Activated naive CD8-positive, alpha-beta T cell treated with anti-CD3 and anti-CD28 coated beads, Interleukin-2, amount 10 ng/mL, durations not matched to agents 7 days and 5 days (primary cell): ENCODE results near the gene IL9. TPM values are rescaled to one million over a fixed set of nuclear protein-coding genes. Genes with fewer than 3 reads are reported as not detected.

ENCODE experiments used
- ATAC-seq: fragments of 150-1000 bp; cut with Tn5 transposase; one replicate; pipeline ENCODE4 v1.10.0; 2021; ENCODE audit warnings: low read depth, moderate library complexity
- POLR2A ChIA-PET: fragments of 350-600 bp; sonication (Branson Sonifier 250); formaldehyde crosslinking; loops from one replicate; lab custom pipeline; 2021; ENCODE audit warnings: antibody characterized with exemption; lab: Charles Lee
- DNase-seq: peaks from one replicate; pipeline ENCODE4 v3.0.0; 2021
- H3K27ac Mint-ChIP-seq: one replicate; pipeline ENCODE4 v1.8.0; 2022; ENCODE audit warnings: mild to moderate bottlenecking, mixed read lengths
- H3K27me3 Mint-ChIP-seq: one replicate; pipeline ENCODE4 v1.8.0; 2022; ENCODE audit warnings: mild to moderate bottlenecking, moderate library complexity, mixed read lengths
- H3K36me3 Mint-ChIP-seq: one replicate; pipeline ENCODE4 v1.8.0; 2021; ENCODE audit warnings: mild to moderate bottlenecking, mixed read lengths
- H3K4me1 Mint-ChIP-seq: one replicate; pipeline ENCODE4 v1.8.0; 2021; ENCODE audit warnings: mixed read lengths
- H3K4me3 Mint-ChIP-seq: one replicate; pipeline ENCODE4 v1.8.0; 2022; ENCODE audit warnings: mild to moderate bottlenecking, moderate library complexity, mixed read lengths
- H3K9me3 Mint-ChIP-seq: one replicate; pipeline ENCODE4 v1.8.0; 2021; ENCODE audit warnings: mixed read lengths
- total RNA-seq, 2 experiments: library from RNA; stranded (reverse); gene quantifications; one replicate each; pipeline ENCODE4 v1.2.3, GENCODE V29; 2021

IL9 gene
- total RNA-seq, 2 experiments from 2014 or later: not detected

DNA sequence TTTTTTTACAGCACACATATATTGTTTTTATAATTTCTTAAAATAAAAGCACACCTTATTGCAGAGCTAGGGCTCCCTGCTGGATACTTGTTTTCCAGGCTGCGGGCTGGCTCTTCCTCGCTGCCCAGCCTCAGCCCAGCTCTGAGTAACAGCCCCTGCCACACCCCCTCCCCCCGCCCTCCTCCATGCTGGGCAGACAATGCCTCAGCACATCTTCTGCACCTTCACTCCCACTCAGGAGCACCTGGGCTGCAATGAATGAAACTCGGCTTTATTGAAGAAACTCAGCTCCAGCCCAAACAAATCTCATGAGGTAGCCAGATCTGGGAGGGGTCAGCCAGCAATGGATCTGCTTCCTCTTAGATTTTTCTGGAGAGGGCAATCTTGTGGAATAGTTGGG lies 9.5 kb downstream of the IL9 start:
- H3K9me3 Mint-ChIP-seq: no peaks in the 10 kb centered on the region
- peaks cover 8% of the 10 kb centered on the region for H3K4me1 Mint-ChIP-seq
- H3K36me3 Mint-ChIP-seq: no peaks in the 10 kb centered on the region
- POLR2A ChIA-PET: no interaction called here
- DNase-seq (no peak), ATAC-seq (no peak)
- H3K27ac Mint-ChIP-seq: no peak overlapping the region
- H3K4me3 Mint-ChIP-seq: no peak overlapping the region
- H3K27me3 Mint-ChIP-seq: peaks cover 6% of the 10 kb centered on the region

DNA sequence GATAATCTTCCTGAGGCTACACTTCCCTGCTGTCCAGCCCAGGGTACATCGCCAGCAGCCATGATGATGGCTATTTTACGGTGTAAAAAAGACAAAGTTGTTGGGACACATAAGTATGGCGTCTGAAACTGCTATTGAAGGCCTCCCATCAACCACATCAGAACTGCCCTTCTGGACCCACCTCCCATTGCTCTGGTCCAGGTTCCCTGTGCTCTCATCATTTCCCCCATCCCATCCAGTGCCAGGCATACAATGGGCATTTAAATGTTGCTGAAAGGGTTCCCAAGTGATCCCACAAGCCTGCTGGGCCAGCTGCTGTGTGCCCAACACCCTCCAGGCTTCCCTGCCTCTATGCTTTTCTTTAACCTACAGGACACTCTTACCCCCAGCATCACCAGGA lies 10.6 kb downstream of the IL9 start:
- DNase-seq (no peak), ATAC-seq (no peak)
- peaks cover 4% of the 10 kb centered on the region for H3K4me1 Mint-ChIP-seq
- no peak overlapping the region for H3K27ac Mint-ChIP-seq
- POLR2A ChIA-PET: no interaction called here
- no peak overlapping the region for H3K4me3 Mint-ChIP-seq
- peaks cover 4% of the 10 kb centered on the region for H3K27me3 Mint-ChIP-seq
- H3K36me3 Mint-ChIP-seq: no peaks in the 10 kb centered on the region
- no peaks in the 10 kb centered on the region for H3K9me3 Mint-ChIP-seq

DNA sequence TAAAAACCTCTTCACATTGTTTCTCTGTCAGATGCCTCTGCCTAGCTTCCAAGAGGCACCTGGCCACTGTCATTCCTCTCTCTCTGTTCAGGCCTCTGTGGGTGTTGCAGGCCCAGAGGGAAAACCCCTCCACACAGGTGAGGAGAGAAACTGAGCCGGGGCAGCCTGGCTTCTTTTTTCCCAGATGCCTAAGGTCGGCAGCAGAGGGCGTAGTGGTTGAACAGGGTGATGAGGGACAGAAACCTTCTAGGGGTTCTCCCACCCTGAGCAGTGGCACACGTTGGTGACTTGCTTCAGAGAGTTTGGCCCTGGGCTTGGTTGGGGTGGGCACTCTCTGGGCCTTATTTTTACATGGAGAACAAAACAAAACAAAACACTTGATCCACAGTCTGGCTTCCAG lies 12.2 kb downstream of the IL9 start:
- ATAC-seq (no peak), DNase-seq (no peak)
- peaks cover 4% of the 10 kb centered on the region for H3K4me1 Mint-ChIP-seq
- peaks cover 6% of the 10 kb centered on the region for H3K27me3 Mint-ChIP-seq
- H3K36me3 Mint-ChIP-seq: no peaks in the 10 kb centered on the region
- H3K4me3 Mint-ChIP-seq: no peak overlapping the region
- no peaks in the 10 kb centered on the region for H3K9me3 Mint-ChIP-seq
- POLR2A ChIA-PET: no interaction called here
- H3K27ac Mint-ChIP-seq: no peak overlapping the region

DNA sequence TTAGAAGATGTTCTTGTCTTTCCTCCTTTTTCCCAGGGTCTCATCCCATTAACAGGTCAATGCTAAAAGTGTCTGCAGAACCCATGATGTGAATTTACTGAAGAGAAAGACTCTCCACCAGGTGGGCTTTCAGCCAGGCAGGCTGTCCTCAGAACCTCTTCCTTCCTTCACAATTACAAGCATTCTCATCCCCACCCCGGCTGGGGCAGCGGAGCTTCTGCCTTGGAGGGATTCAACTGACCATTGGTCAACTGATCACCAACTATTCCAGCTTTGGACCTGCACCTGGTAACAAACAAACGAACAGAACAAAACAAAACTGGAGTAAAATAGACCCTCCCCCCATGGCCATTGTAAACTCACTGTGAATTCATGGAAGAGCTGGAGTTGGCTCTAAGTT lies 12.6 kb downstream of the IL9 start:
- Mint-ChIP-seq H3K27ac (no peak overlapping the region), H3K27me3 (peaks cover 6% of the 10 kb centered on the region), H3K4me1 (peaks cover 4% of the 10 kb centered on the region), H3K4me3 (no peak overlapping the region), H3K36me3 (no peaks in the 10 kb centered on the region), H3K9me3 (no peaks in the 10 kb centered on the region)
- DNase-seq (no peak), ATAC-seq (no peak)
- POLR2A ChIA-PET: no interaction called here

DNA sequence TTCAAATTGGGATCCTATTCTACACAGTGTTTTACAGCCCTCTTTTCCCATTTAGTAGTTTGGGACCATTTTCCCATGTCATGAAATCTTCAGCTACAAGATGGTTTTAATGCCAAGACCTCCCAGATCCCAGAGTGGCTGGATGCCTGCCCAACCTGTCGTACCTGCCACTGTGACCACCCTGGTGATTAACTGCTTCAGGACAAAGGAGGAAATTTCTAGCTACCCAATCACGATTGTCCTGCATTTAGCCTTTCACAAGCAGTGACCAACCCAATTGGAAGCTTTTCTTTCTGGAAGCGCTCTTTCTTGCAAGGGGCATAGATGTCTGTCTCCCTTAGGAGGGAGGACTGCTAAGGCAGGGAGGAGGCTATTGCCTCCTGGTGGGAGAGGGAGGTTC lies 13.8 kb downstream of the IL9 start:
- ATAC-seq: no peak
- Mint-ChIP-seq H3K4me1 (no peaks in the 10 kb centered on the region), H3K9me3 (no peaks in the 10 kb centered on the region), H3K27ac (no peak overlapping the region), H3K4me3 (no peak overlapping the region), H3K36me3 (no peaks in the 10 kb centered on the region), H3K27me3 (peaks cover 6% of the 10 kb centered on the region)
- DNase-seq: no peak
- POLR2A ChIA-PET: no interaction called here

DNA sequence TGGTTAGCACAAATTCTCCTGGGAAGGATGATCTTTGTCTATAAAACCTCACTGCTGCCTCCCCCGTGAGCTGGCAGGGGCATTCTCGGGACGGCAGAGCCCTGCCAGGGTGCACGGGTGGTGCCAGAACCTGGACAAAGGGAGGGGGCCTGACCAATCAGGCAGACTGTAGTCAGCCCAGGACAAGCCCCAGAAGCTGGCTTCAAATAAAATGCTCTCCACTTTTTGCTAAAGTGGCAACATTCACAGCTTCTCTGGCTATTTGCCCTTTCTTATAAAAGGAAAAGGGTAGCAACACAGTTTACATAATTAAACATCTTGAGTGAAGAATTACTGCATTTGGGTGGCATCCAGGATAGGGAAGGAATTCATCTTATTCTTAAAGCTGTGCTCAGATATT lies 14.4 kb downstream of the IL9 start:
- Mint-ChIP-seq H3K4me3 (no peak overlapping the region), H3K36me3 (no peaks in the 10 kb centered on the region), H3K27me3 (peaks cover 6% of the 10 kb centered on the region), H3K9me3 (no peaks in the 10 kb centered on the region), H3K4me1 (no peaks in the 10 kb centered on the region), H3K27ac (no peak overlapping the region)
- POLR2A ChIA-PET: no interaction called here
- DNase-seq: no peak
- no peak for ATAC-seq

DNA sequence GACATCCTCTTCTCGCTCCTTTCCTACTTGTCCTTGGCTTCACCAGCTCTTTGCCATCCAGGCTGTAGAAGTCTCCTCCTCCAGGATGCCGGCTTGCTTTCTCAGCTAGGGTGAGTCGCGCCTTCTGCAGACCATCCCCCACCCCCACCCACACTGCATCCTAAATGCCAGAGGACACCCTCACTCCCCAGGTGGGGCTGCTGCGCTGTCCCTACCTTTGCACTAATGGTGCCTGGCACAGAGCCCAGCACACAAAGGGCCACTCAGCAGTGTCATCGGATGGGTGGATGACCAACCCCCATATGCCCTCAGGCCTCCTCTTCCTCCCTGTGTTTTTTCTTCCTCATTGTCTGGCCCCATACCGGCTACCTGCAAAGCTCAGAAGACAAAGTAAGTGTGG lies 14.8 kb downstream of the IL9 start:
- H3K9me3 Mint-ChIP-seq: no peaks in the 10 kb centered on the region
- POLR2A ChIA-PET: no interaction called here
- no peak overlapping the region for H3K4me3 Mint-ChIP-seq
- H3K36me3 Mint-ChIP-seq: no peaks in the 10 kb centered on the region
- DNase-seq (no peak), ATAC-seq (no peak)
- H3K27me3 Mint-ChIP-seq: peaks cover 6% of the 10 kb centered on the region
- no peaks in the 10 kb centered on the region for H3K4me1 Mint-ChIP-seq
- H3K27ac Mint-ChIP-seq: no peak overlapping the region

DNA sequence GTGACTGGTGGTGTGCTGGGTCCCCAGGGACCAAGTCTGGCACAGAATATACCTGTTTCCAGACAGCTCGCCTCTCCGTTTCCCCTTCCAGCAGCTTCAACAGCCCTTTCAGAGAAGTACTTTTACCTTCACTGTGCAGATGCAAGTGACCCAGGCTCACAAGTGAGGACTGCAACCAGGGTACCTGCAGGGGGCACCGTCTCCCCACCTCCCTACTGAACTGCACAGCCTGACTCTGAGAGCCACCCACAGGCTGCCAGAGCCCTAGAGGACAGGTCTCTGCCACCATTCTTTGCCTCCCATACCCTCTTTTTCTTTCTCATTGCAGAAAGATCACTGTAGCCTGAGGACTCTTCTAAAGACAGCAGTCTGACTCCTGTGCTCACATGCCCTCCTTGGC lies 15.4 kb downstream of the IL9 start:
- ATAC-seq (no peak), DNase-seq (no peak)
- H3K27me3 Mint-ChIP-seq: peaks cover 6% of the 10 kb centered on the region
- no peaks in the 10 kb centered on the region for H3K36me3 Mint-ChIP-seq
- H3K27ac Mint-ChIP-seq: no peak overlapping the region
- no peaks in the 10 kb centered on the region for H3K4me1 Mint-ChIP-seq
- no peak overlapping the region for H3K4me3 Mint-ChIP-seq
- no peaks in the 10 kb centered on the region for H3K9me3 Mint-ChIP-seq
- POLR2A ChIA-PET: no interaction called here

DNA sequence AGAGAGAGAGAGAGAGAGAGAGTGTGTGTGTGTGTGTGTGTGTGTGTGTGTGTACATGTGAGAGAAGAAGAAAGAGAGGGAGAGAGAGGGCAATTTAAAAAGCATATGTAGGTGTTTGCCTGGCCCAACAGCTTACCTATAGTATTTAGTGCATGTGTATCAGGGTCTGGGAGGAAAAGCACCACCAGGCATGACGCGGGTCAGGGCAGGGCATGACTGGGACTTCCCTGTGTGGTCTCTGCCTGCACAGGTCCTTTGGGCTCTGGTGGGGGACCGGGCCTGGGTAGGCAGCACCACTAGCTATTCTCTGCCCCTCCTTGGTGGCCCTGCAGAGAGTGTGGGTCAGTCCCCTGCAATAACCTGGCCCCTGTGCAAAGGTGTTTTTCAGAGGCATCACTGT lies 16.1 kb downstream of the IL9 start:
- H3K27ac Mint-ChIP-seq: no peak overlapping the region
- DNase-seq (no peak), ATAC-seq (no peak)
- no peaks in the 10 kb centered on the region for H3K9me3 Mint-ChIP-seq
- H3K36me3 Mint-ChIP-seq: no peaks in the 10 kb centered on the region
- POLR2A ChIA-PET: no interaction called here
- H3K4me3 Mint-ChIP-seq: no peak overlapping the region
- H3K4me1 Mint-ChIP-seq: no peaks in the 10 kb centered on the region
- H3K27me3 Mint-ChIP-seq: peaks cover 4% of the 10 kb centered on the region

DNA sequence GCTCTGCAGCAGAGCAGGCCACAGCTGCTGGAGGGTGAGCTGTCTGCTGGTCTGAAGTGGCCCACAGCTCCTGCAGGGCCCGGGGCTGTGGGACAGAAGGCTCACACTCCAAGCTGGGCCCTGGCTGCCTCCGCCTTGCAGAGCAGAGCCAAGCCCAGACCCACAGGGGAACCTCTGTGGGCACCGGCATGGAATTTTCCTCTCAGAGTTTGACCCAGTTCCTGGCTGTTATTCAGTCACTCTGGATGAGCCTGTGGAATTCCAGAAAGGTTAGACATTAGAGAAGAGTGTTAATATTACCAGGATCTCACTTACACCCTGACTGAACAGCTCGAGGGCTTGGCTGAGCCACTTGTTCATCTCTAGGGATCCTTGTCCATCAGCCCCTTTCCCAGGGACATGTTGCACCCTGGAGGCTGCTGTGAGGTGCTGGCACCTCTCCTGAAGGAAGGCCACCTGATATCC lies 17.5 kb downstream of the IL9 start:
- Mint-ChIP-seq H3K27me3 (peaks cover 4% of the 10 kb centered on the region), H3K4me1 (no peaks in the 10 kb centered on the region), H3K4me3 (no peak overlapping the region), H3K9me3 (no peaks in the 10 kb centered on the region), H3K27ac (no peak overlapping the region), H3K36me3 (no peaks in the 10 kb centered on the region)
- POLR2A ChIA-PET: no interaction called here
- DNase-seq (no peak), ATAC-seq (no peak)

DNA sequence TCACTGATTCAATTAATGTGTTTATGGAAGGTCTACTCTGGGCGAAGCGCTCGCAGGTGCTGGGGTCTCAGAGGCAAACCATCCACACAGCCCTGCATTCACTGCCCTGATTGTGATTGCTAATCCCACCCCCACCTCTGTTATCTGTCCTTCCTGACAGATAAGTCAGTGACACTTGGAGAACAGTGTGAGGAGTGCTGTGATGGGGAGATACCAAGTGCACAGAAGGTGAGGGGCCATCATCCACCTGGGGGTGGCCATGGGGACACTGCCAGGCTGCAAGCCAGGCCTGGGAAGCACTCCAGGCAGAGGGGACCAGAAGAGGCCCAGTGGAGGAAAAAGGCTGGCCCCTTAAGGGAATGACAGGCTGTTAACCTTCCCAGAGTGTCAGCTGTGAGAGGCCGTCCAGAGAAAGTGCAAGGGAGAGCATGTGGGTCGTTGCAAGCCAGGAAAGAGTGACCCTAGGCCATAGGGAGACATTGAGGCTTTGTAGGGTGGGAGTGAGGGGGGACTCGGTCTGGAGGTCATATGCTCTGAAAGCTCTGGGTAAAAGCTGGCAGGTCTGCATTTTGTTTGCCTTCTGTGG lies 18.0 kb downstream of the IL9 start:
- no peak for ATAC-seq
- no peak for DNase-seq
- Mint-ChIP-seq H3K4me1 (no peaks in the 10 kb centered on the region), H3K27ac (no peak overlapping the region), H3K4me3 (no peak overlapping the region), H3K36me3 (no peaks in the 10 kb centered on the region), H3K9me3 (no peaks in the 10 kb centered on the region), H3K27me3 (peaks cover 4% of the 10 kb centered on the region)
- POLR2A ChIA-PET: no interaction called here

DNA sequence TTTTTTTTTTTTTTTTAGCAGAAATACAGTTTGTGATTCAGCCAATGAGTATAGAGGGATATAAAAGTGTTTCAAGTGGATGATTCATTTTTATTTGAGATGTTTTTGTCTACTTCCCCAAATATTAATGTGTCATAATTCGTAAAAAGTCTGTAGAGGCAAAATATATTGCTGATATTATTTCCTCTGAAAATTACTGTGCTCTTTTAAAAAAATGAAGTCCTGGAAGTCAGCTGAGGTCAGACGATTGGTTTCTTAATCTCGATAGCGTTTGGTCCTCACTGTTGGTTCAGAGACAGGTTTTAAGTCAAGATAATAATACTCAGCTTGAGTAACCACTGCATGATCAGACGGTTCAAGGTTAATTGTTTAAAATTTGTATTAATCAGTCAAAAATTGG lies 19.5 kb downstream of the IL9 start:
- POLR2A ChIA-PET: no interaction called here
- no peak for ATAC-seq
- Mint-ChIP-seq H3K36me3 (no peaks in the 10 kb centered on the region), H3K27me3 (peaks cover 4% of the 10 kb centered on the region), H3K4me1 (no peaks in the 10 kb centered on the region), H3K27ac (no peak overlapping the region), H3K9me3 (no peaks in the 10 kb centered on the region), H3K4me3 (no peak overlapping the region)
- DNase-seq: no peak

DNA sequence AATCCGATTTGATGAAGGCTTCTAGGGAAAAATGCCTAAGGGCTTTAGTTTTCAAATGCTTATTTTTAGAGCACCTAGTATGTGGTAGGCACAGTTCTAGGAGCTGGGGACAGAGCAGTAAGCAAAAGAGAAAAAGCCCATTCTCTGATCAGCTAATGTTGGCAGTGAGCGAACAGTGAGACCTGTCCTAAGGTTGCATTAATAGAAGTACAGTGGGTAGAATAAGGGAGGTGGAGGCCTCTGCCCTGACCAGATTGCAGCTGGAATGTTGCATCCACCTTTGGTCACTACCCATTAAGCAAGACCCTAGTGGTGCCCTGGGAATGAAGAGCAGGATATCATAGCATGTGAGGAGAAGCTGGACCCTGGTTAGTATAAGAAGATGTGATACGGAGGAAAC lies 20.1 kb downstream of the IL9 start:
- POLR2A ChIA-PET: no interaction called here
- Mint-ChIP-seq H3K4me1 (no peaks in the 10 kb centered on the region), H3K4me3 (no peak overlapping the region)

DNA sequence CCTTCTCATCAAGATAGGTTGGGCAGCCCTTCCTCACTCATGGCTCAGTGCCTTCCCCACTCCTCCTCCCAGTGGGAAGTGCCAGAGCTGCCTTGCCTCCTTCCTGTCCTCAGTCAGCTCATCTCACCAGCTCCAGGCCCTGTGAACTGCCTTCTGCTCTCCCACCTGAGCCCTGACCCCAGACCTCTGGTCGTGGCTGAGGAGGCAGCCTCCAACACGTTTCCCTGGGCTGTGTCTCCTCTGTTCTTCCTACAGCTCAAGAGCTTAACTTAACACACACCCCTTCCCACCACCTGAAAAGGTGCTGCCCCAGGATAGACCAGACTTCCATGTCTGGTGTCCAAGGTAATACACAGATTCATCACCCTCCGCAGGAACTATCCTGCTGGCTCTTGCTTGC lies 21.2 kb downstream of the IL9 start:
- Mint-ChIP-seq H3K4me3 (no peak overlapping the region), H3K4me1 (no peaks in the 10 kb centered on the region), H3K36me3 (no peaks in the 10 kb centered on the region), H3K27ac (no peak overlapping the region), H3K27me3 (peaks cover 4% of the 10 kb centered on the region), H3K9me3 (no peaks in the 10 kb centered on the region)
- POLR2A ChIA-PET: no interaction called here
- ATAC-seq: no peak
- no peak for DNase-seq

More for the DNA sequence above, 20.1 kb downstream of the IL9 start:
- no peaks in the 10 kb centered on the region for H3K36me3 Mint-ChIP-seq
- H3K27ac Mint-ChIP-seq: no peak overlapping the region
- no peak for DNase-seq
- peaks cover 4% of the 10 kb centered on the region for H3K27me3 Mint-ChIP-seq
- ATAC-seq: no peak
- no peaks in the 10 kb centered on the region for H3K9me3 Mint-ChIP-seq

DNA sequence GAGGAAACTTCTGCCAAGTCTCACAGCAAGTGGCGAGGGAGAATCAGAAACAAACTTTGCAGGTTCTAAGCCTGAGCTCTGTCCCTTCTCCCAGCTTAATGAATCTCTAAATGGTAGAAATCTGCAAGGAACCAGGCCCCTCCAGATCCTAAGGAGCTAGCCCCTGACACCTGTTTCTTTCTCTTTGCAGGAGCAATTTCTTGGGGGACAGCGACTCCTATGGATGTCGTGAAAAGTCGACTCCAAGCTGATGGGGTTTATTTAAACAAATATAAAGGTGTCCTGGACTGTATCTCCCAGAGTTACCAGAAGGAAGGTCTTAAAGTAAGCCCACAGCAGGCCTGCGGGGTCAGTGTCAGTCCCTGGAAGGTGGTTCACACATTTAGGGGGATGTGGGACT lies 21.8 kb downstream of the IL9 start:
- Mint-ChIP-seq H3K27me3 (peaks cover 2% of the 10 kb centered on the region), H3K27ac (no peak overlapping the region), H3K9me3 (no peaks in the 10 kb centered on the region), H3K36me3 (no peaks in the 10 kb centered on the region), H3K4me1 (no peaks in the 10 kb centered on the region), H3K4me3 (no peak overlapping the region)
- ATAC-seq (no peak), DNase-seq (no peak)
- POLR2A ChIA-PET: no interaction called here
